Transverse colon (tissue), 3 donors: ENCODE data around the gene SMYD3.

Experiments used
- POLR2A ChIP-seq: fragments of 450-650 bp; IDR thresholded peaks from one replicate; pipeline ENCODE4 v1.6.1; 2016; ENCODE audit warnings: antibody characterized with exemption, mild to moderate bottlenecking, moderate library complexity
- POLR2AphosphoS5 ChIP-seq, 3 donors: sonication (generic); formaldehyde crosslinking; IDR thresholded peaks; one replicate each; pipeline ENCODE4 v1.6.1; 2016; ENCODE audit warnings: antibody characterized with exemption in 3 of 3

GRCh38 chr1:245869847-245870246 lies 637.2 kb downstream of the SMYD3 start:
- TF ChIP-seq POLR2AphosphoS5 (IDR thresholded peaks at IDR 0.05) (no peak), POLR2A (no peak)
